Liver (tissue), 3 donors: ENCODE measurements around the gene NAP1L4.

Experiments
- FOXA1 ChIP-seq: IDR thresholded peaks from 2 replicates; pipeline ENCODE4 v1.6.1; 2016; ENCODE audit warnings: antibody characterized with exemption
- HNF4G ChIP-seq: IDR thresholded peaks from 2 replicates; pipeline ENCODE4 v1.6.1; 2016; ENCODE audit warnings: antibody characterized with exemption
- NR2F2 ChIP-seq: IDR thresholded peaks from 2 replicates; pipeline ENCODE4 v1.6.1; 2016; ENCODE audit warnings: antibody characterized with exemption
- SP1 ChIP-seq: IDR thresholded peaks from 2 replicates; pipeline ENCODE4 v1.6.1; 2018; ENCODE audit warnings: antibody characterized with exemption, mild to moderate bottlenecking
- TAF1 ChIP-seq: conservative IDR thresholded peaks from 2 replicates; pipeline ENCODE4 v1.6.1; 2016; ENCODE audit warnings: antibody characterized with exemption, mild to moderate bottlenecking
- YY1 ChIP-seq: IDR thresholded peaks from 2 replicates; pipeline ENCODE4 v1.6.1; 2016; ENCODE audit warnings: antibody characterized with exemption, mild to moderate bottlenecking
- TF ChIP-seq, protein P1 (sequence below): fragments of 150-350 bp; IDR thresholded peaks from 2 replicates; pipeline ENCODE4 v1.5.1; 2017; ENCODE audit warnings: improper control_type of control experiment, low read depth, low read length; ENCODE audit not compliant: missing input control
- TF ChIP-seq, protein P2 (sequence below): IDR thresholded peaks from 2 replicates; pipeline ENCODE4 v1.6.1; 2016; ENCODE audit warnings: antibody characterized with exemption, mild to moderate bottlenecking
- TF ChIP-seq, protein P3 (sequence below): IDR thresholded peaks from 2 replicates; pipeline ENCODE4 v1.6.1; 2016; ENCODE audit warnings: antibody characterized with exemption
- donor health status: healthy.
- donor health status: healthy.

DNA sequence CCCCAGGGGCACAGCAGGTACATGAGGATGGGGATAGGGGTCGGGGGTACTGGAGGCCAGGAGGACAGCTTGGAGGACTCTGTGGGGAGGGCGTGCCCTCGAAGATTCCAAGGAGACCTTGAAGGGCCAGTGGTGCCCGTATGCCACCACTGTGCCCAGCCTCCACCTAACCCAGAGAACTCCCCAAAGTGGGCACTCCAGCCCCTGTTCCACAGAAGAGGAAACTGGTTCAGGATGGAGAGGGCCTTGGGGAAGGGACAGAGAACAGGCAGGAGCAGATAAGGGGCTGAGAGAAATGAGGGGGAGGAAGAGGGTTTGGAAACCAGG lies 60.7 kb downstream of the NAP1L4 start:
- TF ChIP-seq, protein P1, sequence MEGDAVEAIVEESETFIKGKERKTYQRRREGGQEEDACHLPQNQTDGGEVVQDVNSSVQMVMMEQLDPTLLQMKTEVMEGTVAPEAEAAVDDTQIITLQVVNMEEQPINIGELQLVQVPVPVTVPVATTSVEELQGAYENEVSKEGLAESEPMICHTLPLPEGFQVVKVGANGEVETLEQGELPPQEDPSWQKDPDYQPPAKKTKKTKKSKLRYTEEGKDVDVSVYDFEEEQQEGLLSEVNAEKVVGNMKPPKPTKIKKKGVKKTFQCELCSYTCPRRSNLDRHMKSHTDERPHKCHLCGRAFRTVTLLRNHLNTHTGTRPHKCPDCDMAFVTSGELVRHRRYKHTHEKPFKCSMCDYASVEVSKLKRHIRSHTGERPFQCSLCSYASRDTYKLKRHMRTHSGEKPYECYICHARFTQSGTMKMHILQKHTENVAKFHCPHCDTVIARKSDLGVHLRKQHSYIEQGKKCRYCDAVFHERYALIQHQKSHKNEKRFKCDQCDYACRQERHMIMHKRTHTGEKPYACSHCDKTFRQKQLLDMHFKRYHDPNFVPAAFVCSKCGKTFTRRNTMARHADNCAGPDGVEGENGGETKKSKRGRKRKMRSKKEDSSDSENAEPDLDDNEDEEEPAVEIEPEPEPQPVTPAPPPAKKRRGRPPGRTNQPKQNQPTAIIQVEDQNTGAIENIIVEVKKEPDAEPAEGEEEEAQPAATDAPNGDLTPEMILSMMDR, result no peak
- TF ChIP-seq NR2F2, result no peak
- no peak for TF ChIP-seq TAF1
- TF ChIP-seq SP1, result no peak
- TF ChIP-seq, protein P2, sequence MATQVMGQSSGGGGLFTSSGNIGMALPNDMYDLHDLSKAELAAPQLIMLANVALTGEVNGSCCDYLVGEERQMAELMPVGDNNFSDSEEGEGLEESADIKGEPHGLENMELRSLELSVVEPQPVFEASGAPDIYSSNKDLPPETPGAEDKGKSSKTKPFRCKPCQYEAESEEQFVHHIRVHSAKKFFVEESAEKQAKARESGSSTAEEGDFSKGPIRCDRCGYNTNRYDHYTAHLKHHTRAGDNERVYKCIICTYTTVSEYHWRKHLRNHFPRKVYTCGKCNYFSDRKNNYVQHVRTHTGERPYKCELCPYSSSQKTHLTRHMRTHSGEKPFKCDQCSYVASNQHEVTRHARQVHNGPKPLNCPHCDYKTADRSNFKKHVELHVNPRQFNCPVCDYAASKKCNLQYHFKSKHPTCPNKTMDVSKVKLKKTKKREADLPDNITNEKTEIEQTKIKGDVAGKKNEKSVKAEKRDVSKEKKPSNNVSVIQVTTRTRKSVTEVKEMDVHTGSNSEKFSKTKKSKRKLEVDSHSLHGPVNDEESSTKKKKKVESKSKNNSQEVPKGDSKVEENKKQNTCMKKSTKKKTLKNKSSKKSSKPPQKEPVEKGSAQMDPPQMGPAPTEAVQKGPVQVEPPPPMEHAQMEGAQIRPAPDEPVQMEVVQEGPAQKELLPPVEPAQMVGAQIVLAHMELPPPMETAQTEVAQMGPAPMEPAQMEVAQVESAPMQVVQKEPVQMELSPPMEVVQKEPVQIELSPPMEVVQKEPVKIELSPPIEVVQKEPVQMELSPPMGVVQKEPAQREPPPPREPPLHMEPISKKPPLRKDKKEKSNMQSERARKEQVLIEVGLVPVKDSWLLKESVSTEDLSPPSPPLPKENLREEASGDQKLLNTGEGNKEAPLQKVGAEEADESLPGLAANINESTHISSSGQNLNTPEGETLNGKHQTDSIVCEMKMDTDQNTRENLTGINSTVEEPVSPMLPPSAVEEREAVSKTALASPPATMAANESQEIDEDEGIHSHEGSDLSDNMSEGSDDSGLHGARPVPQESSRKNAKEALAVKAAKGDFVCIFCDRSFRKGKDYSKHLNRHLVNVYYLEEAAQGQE, result no peak
- TF ChIP-seq, protein P3, sequence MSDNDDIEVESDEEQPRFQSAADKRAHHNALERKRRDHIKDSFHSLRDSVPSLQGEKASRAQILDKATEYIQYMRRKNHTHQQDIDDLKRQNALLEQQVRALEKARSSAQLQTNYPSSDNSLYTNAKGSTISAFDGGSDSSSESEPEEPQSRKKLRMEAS, result no peak
- no peak for TF ChIP-seq FOXA1
- no peak for TF ChIP-seq HNF4G
- no peak for TF ChIP-seq YY1
